ENCODE measurements around the gene C9orf78. TPM values are rescaled to one million over a fixed set of nuclear protein-coding genes. Genes with fewer than 3 reads are reported as not detected.

Gene C9orf78
- total RNA-seq, 4 donors from 2014 or later, result 31.2 to 92.3 (median 51.5) TPM

GRCh38 chr9:129849901-129850300 is 14.8 kb upstream of the C9orf78 start:
- 83 to 85% methylated on average over 6 of the region's 6 CpGs for WGBS, 2 donors
- no peak for DNase-seq
- H3K4me1 ChIP-seq, result peaks cover 0 to 65% (median 13%) of the 10 kb centered on the region in 3 donors
- H3K27ac ChIP-seq, result peak overlapping the region in 3 of 4 donors; percentile 64 to 75 (median 75)
- H3K27me3 ChIP-seq, result no peaks in the 10 kb centered on the region
- TF ChIP-seq CTCF (IDR thresholded peaks at IDR 0.05), result no peak
- TF ChIP-seq POLR2A (IDR thresholded peaks at IDR 0.05), result no peak
- intact Hi-C loops (cut with DNase I), result no loop called here
- no peaks in the 10 kb centered on the region for H3K9me3 ChIP-seq
- no peak overlapping the region for H3K4me3 ChIP-seq
- H3K36me3 ChIP-seq, result peaks cover 0 to 54% (median 5%) of the 10 kb centered on the region in 3 donors

GRCh38 chr9:129848712-129849441 is 13.8 kb upstream of the C9orf78 start:
- Histone ChIP-seq H3K9me3 (no peaks in the 10 kb centered on the region), H3K27ac (peak overlapping the region in 2 of 4 donors; percentile 18 to 75), H3K27me3 (no peaks in the 10 kb centered on the region), H3K36me3 (peaks cover 0 to 44% (median 5%) of the 10 kb centered on the region in 3 donors), H3K4me3 (no peak overlapping the region), H3K4me1 (peaks cover 0 to 65% (median 13%) of the 10 kb centered on the region in 3 donors)
- no peak for DNase-seq
- 36 to 69% methylated on average over 3 of the region's 4 CpGs for WGBS, 2 donors
- TF ChIP-seq CTCF (IDR thresholded peaks at IDR 0.05), result no peak
- TF ChIP-seq POLR2A (IDR thresholded peaks at IDR 0.05), result no peak
- intact Hi-C loops (cut with DNase I), result no loop called here

GRCh38 chr9:129845373-129845772 is 10.3 kb upstream of the C9orf78 start:
- TF ChIP-seq CTCF (IDR thresholded peaks at IDR 0.05) (no peak), POLR2A (IDR thresholded peaks at IDR 0.05) (no peak)
- WGBS, 2 donors, result 56 to 69% methylated on average over 2 of the region's 2 CpGs
- intact Hi-C loops (cut with DNase I), result no loop called here
- DNase-seq, result no peak
- peaks cover 0 to 23% (median 0%) of the 10 kb centered on the region in 3 donors for H3K36me3 ChIP-seq
- no peak overlapping the region for H3K4me3 ChIP-seq
- no peaks in the 10 kb centered on the region for H3K9me3 ChIP-seq
- H3K27me3 ChIP-seq, result no peaks in the 10 kb centered on the region
- H3K27ac ChIP-seq, result no peak overlapping the region
- H3K4me1 ChIP-seq, result peaks cover 0 to 34% (median 9%) of the 10 kb centered on the region in 3 donors

GRCh38 chr9:129841071-129841470 is 6.0 kb upstream of the C9orf78 start:
- intact Hi-C loops (cut with DNase I), result no loop called here
- no peak for DNase-seq
- Histone ChIP-seq H3K27me3 (no peaks in the 10 kb centered on the region), H3K4me3 (no peak overlapping the region), H3K27ac (no peak overlapping the region), H3K9me3 (no peaks in the 10 kb centered on the region), H3K36me3 (peaks cover 0 to 14% (median 0%) of the 10 kb centered on the region in 3 donors), H3K4me1 (peaks cover 8 to 42% (median 11%) of the 10 kb centered on the region in 3 donors)
- TF ChIP-seq POLR2A (IDR thresholded peaks at IDR 0.05), result no peak
- WGBS, 2 donors, result 73 to 79% methylated on average over 4 of the region's 4 CpGs

- DNase-seq, result no peak
- 85 to 97% methylated on average over 5 to 6 of the region's 8 CpGs for WGBS, 2 donors
- Histone ChIP-seq H3K36me3 (peaks cover 0 to 14% (median 0%) of the 10 kb centered on the region in 3 donors), H3K27ac (no peak overlapping the region), H3K4me1 (peaks cover 11 to 46% (median 14%) of the 10 kb centered on the region in 3 donors), H3K9me3 (no peaks in the 10 kb centered on the region), H3K27me3 (no peaks in the 10 kb centered on the region), H3K4me3 (no peak overlapping the region)
- TF ChIP-seq CTCF (IDR thresholded peaks at IDR 0.05) (no peak), POLR2A (IDR thresholded peaks at IDR 0.05) (no peak)
- intact Hi-C loops (cut with DNase I), result no loop called here
Measured at GRCh38 chr9:129840034-129840433, 5.0 kb upstream of the C9orf78 start.

Data from esophagus squamous epithelium (tissue), 5 donors.